Neutrophil (primary cell): Measurements from ENCODE around the gene GADD45G.

Experiments used
- H3K27ac ChIP-seq: fragments of 200-600 bp; sonication (generic); 2 replicates; pipeline ENCODE4 v1.5.1; 2016; ENCODE audit warnings: mild to moderate bottlenecking, moderate library complexity
- H3K27me3 ChIP-seq: fragments of 200-600 bp; sonication (generic); 2 replicates; pipeline ENCODE4 v1.6.0; 2016; ENCODE audit warnings: mild to moderate bottlenecking
- H3K36me3 ChIP-seq: fragments of 200-600 bp; sonication (generic); 2 replicates; pipeline ENCODE4 v1.5.1; 2017
- H3K4me1 ChIP-seq, 2 experiments: fragments of 200-600 bp in 1 of 2; sonication (generic) in 1 of 2; 1 replicate in 1 of 2; 2 replicates in 1 of 2; pipeline versions ENCODE4 v1.5.1 to v1.6.1; 2013 to 2016; ENCODE audit warnings: low read depth in 1 of 2, low read length in 1 of 2, mild to moderate bottlenecking in 1 of 2, moderate library complexity in 1 of 2; ENCODE audit not compliant: control insufficient read depth in 1 of 2, insufficient read depth in 1 of 2
- H3K4me3 ChIP-seq, 2 experiments: fragments of 200-600 bp in 1 of 2; sonication (generic) in 1 of 2; 1 replicate in 1 of 2; 2 replicates in 1 of 2; pipeline ENCODE4 v1.5.1; 2013 to 2016; ENCODE audit warnings: low read depth in 1 of 2, low read length in 1 of 2, mild to moderate bottlenecking in 1 of 2, moderate library complexity in 1 of 2
- H3K9me3 ChIP-seq: fragments of 200-600 bp; sonication (generic); 2 replicates; pipeline ENCODE4 v1.5.1; 2016
- TF ChIP-seq, protein P1 (sequence below): fragments of 200-600 bp; sonication (generic); IDR thresholded peaks from 2 replicates; pipeline ENCODE4 v1.5.1; 2016; ENCODE audit warnings: antibody characterized with exemption

Gene GADD45G

DNA sequence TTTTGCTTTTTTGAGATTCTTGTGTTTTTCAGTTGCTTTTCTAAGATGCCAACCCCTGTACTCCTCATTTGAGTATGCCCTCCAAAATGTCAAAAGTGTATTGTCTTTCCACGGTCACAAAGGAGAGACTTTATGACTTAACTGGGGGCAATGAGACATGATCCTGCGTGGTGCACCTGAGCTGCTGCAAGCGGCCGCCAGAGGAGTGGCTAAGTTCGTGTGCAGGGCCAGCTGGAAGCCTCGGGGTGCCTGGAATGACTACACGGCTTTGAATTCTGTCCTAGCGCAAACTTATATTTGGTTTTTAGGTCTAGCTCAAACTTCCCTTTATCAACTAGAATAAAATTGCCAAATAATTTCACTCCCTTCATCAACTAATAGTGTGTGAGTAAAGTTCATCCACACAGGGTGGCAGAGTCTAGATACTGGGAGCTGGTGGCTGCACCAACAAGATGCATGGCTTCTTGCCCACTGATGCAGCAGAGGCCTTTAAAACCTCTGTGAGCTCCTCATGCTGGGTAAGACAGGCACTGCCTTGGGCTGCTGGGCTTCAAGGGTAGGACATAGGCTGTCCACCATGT, 4.7 kb downstream of the GADD45G start:
- Histone ChIP-seq H3K36me3 (no peaks in the 10 kb centered on the region), H3K9me3 (no peaks in the 10 kb centered on the region), H3K27me3 (no peaks in the 10 kb centered on the region), H3K27ac (no peak overlapping the region), H3K4me1 (peaks cover 24 to 34% of the 10 kb centered on the region in 2 experiments), H3K4me3 (no peak overlapping the region)
- TF ChIP-seq, protein P1, sequence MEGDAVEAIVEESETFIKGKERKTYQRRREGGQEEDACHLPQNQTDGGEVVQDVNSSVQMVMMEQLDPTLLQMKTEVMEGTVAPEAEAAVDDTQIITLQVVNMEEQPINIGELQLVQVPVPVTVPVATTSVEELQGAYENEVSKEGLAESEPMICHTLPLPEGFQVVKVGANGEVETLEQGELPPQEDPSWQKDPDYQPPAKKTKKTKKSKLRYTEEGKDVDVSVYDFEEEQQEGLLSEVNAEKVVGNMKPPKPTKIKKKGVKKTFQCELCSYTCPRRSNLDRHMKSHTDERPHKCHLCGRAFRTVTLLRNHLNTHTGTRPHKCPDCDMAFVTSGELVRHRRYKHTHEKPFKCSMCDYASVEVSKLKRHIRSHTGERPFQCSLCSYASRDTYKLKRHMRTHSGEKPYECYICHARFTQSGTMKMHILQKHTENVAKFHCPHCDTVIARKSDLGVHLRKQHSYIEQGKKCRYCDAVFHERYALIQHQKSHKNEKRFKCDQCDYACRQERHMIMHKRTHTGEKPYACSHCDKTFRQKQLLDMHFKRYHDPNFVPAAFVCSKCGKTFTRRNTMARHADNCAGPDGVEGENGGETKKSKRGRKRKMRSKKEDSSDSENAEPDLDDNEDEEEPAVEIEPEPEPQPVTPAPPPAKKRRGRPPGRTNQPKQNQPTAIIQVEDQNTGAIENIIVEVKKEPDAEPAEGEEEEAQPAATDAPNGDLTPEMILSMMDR: no peak

DNA sequence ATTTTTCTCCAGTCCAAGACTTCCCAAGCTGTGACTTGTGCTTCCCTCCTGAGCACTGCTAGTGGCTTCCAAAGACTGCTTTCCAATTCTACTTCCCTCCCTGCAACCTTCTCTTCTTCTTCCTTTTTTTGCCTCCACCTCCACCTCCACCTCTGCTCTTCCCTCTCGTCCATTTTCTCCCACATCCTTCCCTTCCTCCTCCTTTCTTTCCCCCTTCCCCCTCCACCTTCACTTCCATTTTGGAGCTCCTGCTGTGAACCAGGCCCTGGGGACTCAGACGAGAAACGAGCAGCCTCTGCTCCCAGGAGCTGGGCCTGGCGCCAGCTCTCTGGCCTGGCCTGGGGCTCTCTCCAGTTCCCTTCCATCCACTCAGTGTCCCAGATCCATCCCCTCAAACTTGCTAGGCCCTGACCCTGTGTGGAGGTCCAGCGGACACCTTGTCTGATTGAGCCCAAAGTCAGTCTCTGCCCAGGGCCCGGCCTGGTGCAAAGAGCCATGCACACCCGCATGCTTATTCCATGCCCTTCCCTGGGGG, 5.6 kb downstream of the GADD45G start:
- H3K36me3 ChIP-seq: no peaks in the 10 kb centered on the region
- no peaks in the 10 kb centered on the region for H3K27me3 ChIP-seq
- H3K4me1 ChIP-seq: peaks cover 24 to 30% of the 10 kb centered on the region in 2 experiments
- no peak overlapping the region for H3K27ac ChIP-seq
- H3K4me3 ChIP-seq: no peak overlapping the region
- H3K9me3 ChIP-seq: no peaks in the 10 kb centered on the region
- TF ChIP-seq, protein P1: no peak

DNA sequence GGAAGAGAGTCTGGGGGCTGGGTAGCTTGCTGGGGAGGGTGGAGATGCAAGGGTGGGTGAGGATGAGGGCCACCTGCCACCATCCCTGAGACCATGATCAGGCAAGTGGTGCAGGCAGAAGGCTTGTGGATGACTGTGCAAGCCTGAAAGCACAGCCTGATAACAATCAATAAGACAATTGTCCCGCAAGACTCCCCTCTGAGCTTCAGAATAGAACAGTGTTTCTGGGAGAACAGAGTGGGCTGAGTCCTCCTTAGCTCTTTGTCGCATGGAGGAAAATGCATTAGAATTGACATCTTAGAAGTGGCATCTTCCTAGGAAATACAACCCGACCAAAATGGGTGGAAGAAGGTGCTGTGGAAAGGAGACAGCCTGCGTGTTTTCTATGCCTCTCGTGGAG, 6.6 kb downstream of the GADD45G start:
- no peaks in the 10 kb centered on the region for H3K27me3 ChIP-seq
- H3K4me1 ChIP-seq: peaks cover 17 to 20% of the 10 kb centered on the region in 2 experiments
- H3K36me3 ChIP-seq: no peaks in the 10 kb centered on the region
- no peak overlapping the region for H3K27ac ChIP-seq
- H3K9me3 ChIP-seq: no peaks in the 10 kb centered on the region
- TF ChIP-seq, protein P1: no peak
- no peak overlapping the region for H3K4me3 ChIP-seq

DNA sequence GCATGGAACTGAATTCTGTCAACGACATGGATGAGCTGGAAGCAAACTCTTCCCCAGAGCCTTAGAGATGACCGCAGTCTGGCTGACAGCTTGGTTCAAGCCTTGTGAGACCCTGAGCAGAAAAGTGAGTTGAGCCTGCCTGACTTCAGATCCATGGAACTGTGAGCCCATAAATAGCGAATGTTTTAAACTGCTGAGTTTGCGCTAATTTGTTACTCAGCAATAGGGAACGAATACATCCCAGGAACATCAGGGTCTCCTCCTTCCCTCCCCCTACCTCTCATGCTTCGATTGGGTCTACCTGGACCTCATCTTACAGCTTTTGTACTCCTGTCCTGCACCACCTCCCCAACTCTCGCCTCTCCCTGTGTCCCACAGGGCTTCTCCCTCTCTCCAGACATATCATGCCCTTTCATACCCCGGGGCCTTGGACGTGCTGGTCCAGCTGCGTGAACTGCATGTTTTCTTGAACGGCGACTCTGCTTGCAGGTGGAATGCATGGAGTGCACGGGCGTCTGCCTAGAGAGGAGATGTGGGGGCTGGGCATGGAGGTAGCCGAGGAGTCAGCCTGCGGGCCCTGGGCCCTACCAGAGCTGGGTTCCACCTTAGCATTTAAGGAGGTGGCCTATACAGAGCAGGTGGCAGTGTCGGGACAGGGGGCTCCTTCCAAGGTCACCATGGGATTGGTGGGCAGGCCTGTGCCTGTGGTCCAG, 7.9 kb downstream of the GADD45G start:
- TF ChIP-seq, protein P1: no peak
- Histone ChIP-seq H3K27ac (no peak overlapping the region), H3K4me1 (peaks cover 4 to 7% of the 10 kb centered on the region in 2 experiments), H3K27me3 (no peaks in the 10 kb centered on the region), H3K36me3 (no peaks in the 10 kb centered on the region), H3K9me3 (no peaks in the 10 kb centered on the region), H3K4me3 (no peak overlapping the region)

DNA sequence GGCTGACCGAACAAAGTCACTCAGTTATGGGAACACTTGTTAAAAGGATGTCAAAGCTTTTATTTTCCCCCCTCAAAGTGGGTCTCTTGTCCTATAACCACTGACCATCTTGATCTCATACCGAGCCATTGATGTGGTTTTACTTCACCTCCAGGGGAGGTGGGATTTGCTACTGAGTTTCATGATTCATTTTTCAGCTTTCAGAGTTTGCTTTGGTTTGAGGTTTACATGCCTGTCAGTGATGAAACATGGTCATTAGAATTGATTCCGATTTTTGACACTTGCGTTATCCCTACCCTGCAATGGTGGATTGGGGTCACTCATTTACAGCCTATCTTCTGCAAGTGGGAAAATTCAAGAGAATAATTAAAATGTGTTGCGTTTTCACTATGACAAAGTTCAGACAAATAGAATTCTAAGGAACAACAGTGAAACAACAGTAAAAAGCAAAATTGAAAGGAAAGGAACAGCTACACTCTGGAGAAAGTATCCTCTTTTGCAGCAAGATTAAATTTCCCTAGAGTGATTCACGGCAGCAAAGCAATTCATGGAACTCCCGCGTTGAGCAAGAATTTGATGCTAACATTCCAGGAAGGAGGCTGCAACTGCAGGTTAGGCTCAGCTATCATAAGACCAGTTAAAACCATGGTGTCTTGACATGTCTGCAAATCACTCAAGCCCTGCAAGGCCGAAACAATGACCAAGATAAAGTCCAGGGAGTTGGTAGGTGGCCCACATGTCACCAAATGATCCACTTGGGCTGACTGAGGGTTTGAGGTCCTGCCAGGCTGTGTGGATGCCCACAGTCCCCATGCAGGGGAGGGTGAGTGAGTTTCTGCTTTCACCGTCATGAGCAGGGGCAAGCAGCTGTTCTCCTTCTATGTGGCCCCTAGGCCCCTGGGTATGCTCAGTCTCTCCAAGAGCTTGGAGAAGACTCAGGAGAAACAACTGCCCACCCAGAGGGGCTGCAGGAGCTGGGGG, 9.4 kb downstream of the GADD45G start:
- Histone ChIP-seq H3K4me1 (peaks cover 3 to 7% of the 10 kb centered on the region in 2 experiments), H3K27ac (no peak overlapping the region), H3K9me3 (no peaks in the 10 kb centered on the region), H3K4me3 (no peak overlapping the region), H3K36me3 (no peaks in the 10 kb centered on the region), H3K27me3 (no peaks in the 10 kb centered on the region)
- TF ChIP-seq, protein P1: no peak
